Trophoblast cell (in vitro differentiated cells and primary cell): ENCODE measurements around the gene SLAMF6.
A peak's percentile ranks its signal among the peaks of the same experiment; 100 is the strongest.

Experiments
- DNase-seq, 2 donors: peaks; one replicate each; pipeline ENCODE4 v3.0.0-alpha.2; 2016
- H2AFZ ChIP-seq: 2 replicates; pipeline ENCODE4 v1.6.1; 2013; ENCODE audit warnings: low read length, moderate library complexity, mild to moderate bottlenecking; ENCODE audit not compliant: insufficient read depth, poor library complexity
- H2AK5ac ChIP-seq: 2 replicates; pipeline ENCODE4 v1.6.1; 2013; ENCODE audit warnings: mild to moderate bottlenecking, low read length
- H2BK120ac ChIP-seq: 2 replicates; pipeline ENCODE4 v1.6.1; 2013; ENCODE audit warnings: low read length, mild to moderate bottlenecking, moderate library complexity; ENCODE audit not compliant: insufficient read depth, poor library complexity
- H2BK12ac ChIP-seq: 2 replicates; pipeline ENCODE4 v1.6.1; 2013; ENCODE audit warnings: mild to moderate bottlenecking, low read length, moderate library complexity
- H2BK5ac ChIP-seq: 2 replicates; pipeline ENCODE4 v1.6.1; 2013; ENCODE audit warnings: low read length, low read depth, moderate library complexity, mild to moderate bottlenecking; ENCODE audit not compliant: poor library complexity
- H3K14ac ChIP-seq: 2 replicates; pipeline ENCODE4 v1.6.1; 2013; ENCODE audit warnings: mild to moderate bottlenecking, low read length
- H3K18ac ChIP-seq: 2 replicates; pipeline ENCODE4 v1.6.1; 2013; ENCODE audit warnings: mild to moderate bottlenecking, low read length
- H3K23ac ChIP-seq: 2 replicates; pipeline ENCODE4 v1.6.1; 2013; ENCODE audit warnings: low read length
- H3K27ac ChIP-seq: 2 replicates; pipeline ENCODE4 v1.5.1; 2013; ENCODE audit warnings: low read depth, mild to moderate bottlenecking, inconsistent platforms, low read length, moderate library complexity
- H3K27me3 ChIP-seq: 2 replicates; pipeline ENCODE4 v1.6.1; 2013; ENCODE audit warnings: inconsistent platforms, mild to moderate bottlenecking, low read length, moderate library complexity; ENCODE audit not compliant: insufficient read depth
- H3K36me3 ChIP-seq, 2 experiments: 1 replicate in 1 of 2; 2 replicates in 1 of 2; pipeline ENCODE4 v1.6.1; 2013; ENCODE audit warnings: low read length in 2 of 2, mild to moderate bottlenecking in 2 of 2, moderate library complexity in 1 of 2; ENCODE audit not compliant: insufficient read depth in 2 of 2, control insufficient read depth in 1 of 2
- H3K4ac ChIP-seq: 2 replicates; pipeline ENCODE4 v1.6.1; 2013; ENCODE audit warnings: low read depth, mild to moderate bottlenecking, low read length, moderate library complexity
- H3K4me1 ChIP-seq, 2 experiments: 1 replicate in 1 of 2; 2 replicates in 1 of 2; pipeline ENCODE4 v1.6.1; 2013; ENCODE audit warnings: low read length in 2 of 2, mild to moderate bottlenecking in 2 of 2, moderate library complexity in 1 of 2; ENCODE audit not compliant: insufficient read depth in 2 of 2, control insufficient read depth in 1 of 2
- H3K4me2 ChIP-seq: 2 replicates; pipeline ENCODE4 v1.6.1; 2013; ENCODE audit warnings: inconsistent platforms, mild to moderate bottlenecking, low read length, moderate library complexity
- H3K4me3 ChIP-seq: 2 replicates; pipeline ENCODE4 v1.5.1; 2013; ENCODE audit warnings: mild to moderate bottlenecking, low read depth, low read length, inconsistent platforms
- H3K79me1 ChIP-seq: one replicate; pipeline ENCODE4 v1.6.1; 2013; ENCODE audit warnings: low read length
- H3K79me2 ChIP-seq: 2 replicates; pipeline ENCODE4 v1.6.1; 2013; ENCODE audit warnings: low read length, mild to moderate bottlenecking; ENCODE audit not compliant: control insufficient read depth, insufficient read depth, poor library complexity
- H3K9ac ChIP-seq: 2 replicates; pipeline ENCODE4 v1.6.1; 2013; ENCODE audit warnings: mild to moderate bottlenecking, low read length
- H3K9me3 ChIP-seq: 2 replicates; pipeline ENCODE4 v1.6.1; 2013; ENCODE audit warnings: low read depth, mild to moderate bottlenecking, control low read depth, inconsistent platforms, low read length; ENCODE audit not compliant: insufficient read depth
- H4K12ac ChIP-seq: 2 replicates; pipeline ENCODE4 v1.6.1; 2013; ENCODE audit warnings: low read depth, mild to moderate bottlenecking, low read length, moderate library complexity
- H4K8ac ChIP-seq: 2 replicates; pipeline ENCODE4 v1.6.1; 2013; ENCODE audit warnings: low read depth, mild to moderate bottlenecking, low read length, moderate library complexity
- H4K91ac ChIP-seq: one replicate; pipeline ENCODE4 v1.6.1; 2013; ENCODE audit warnings: low read depth, mild to moderate bottlenecking, low read length, moderate library complexity
- WGBS: extraction: QIAGEN DNeasy Blood & Tissue Kit; methylation state at CpG from one replicate; pipeline ENCODE4 v1.1.7; 2013; ENCODE audit warnings: missing lambda C conversion rate; ENCODE audit not compliant: insufficient read length, insufficient coverage; ENCODE audit errors: extremely low coverage; 5-methylcytosine and 5-hydroxymethylcytosine counted together

The SLAMF6 gene

DNA sequence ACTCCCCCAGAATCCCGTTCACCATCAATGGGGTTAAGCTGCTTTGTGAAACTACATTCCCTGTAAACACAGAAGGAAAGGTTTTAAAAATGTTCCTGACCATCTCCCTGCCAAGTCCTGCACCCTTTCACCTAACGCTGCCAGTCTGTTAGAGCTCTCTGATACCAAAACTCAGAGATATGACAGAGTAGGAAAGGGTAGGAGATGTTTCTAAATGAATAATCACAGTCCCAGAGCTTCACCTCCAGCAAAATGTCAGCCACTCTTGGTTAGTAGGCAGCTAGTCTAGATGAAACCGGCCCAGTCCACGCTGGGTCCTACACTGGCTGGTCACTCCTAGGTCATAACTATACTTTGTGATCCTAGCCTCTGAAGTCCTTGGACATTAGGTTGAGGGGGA lies 26.7 kb downstream of the SLAMF6 start:
- no peaks in the 10 kb centered on the region for H3K27me3 ChIP-seq
- H3K18ac ChIP-seq = no peak overlapping the region
- H3K4me3 ChIP-seq = no peak overlapping the region
- H3K4ac ChIP-seq = no peak overlapping the region
- H4K12ac ChIP-seq = no peak overlapping the region
- no peak overlapping the region for H3K23ac ChIP-seq
- H3K9ac ChIP-seq = no peak overlapping the region
- no peaks in the 10 kb centered on the region for H3K36me3 ChIP-seq
- H4K8ac ChIP-seq = no peak overlapping the region
- H2BK12ac ChIP-seq = no peak overlapping the region
- H3K4me2 ChIP-seq = no peak overlapping the region
- no peaks in the 10 kb centered on the region for H3K9me3 ChIP-seq
- H2AFZ ChIP-seq = no peak overlapping the region
- H2BK5ac ChIP-seq = no peak overlapping the region
- no peak overlapping the region for H3K27ac ChIP-seq
- H2AK5ac ChIP-seq = no peak overlapping the region
- no peak for DNase-seq
- no peak overlapping the region for H3K14ac ChIP-seq
- H3K4me1 ChIP-seq = no peaks in the 10 kb centered on the region
- no peak overlapping the region for H4K91ac ChIP-seq
- H2BK120ac ChIP-seq = no peak overlapping the region
- no peaks in the 10 kb centered on the region for H3K79me1 ChIP-seq
- no CpG with 5 or more reads among the region's 4 CpGs for WGBS
- no peaks in the 10 kb centered on the region for H3K79me2 ChIP-seq

DNA sequence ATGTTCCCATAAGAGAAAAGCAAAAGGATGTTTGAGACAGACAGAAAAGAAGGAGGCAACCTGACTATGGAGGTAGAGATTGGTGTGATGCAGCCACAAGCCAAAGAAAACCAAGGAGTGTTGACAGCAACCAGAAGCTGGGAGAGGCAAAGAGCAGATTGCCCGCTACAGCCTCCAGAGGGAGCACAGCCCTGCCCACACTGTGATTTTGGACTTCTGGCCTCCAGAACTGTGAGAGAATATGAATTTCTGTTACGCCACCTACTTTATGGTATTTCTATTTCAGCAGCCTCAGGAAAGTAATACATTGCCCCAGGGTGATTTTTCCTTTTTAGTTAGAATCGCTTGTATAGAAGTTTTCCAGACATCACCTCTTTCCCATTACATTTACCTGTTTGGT lies 28.4 kb downstream of the SLAMF6 start:
- Histone ChIP-seq H3K79me2 (no peaks in the 10 kb centered on the region), H3K36me3 (no peaks in the 10 kb centered on the region), H3K9ac (no peak overlapping the region), H2BK120ac (no peak overlapping the region), H3K4me1 (no peaks in the 10 kb centered on the region), H3K14ac (no peak overlapping the region), H2BK12ac (no peak overlapping the region), H3K4me3 (no peak overlapping the region), H3K27ac (no peak overlapping the region), H3K79me1 (no peaks in the 10 kb centered on the region), H2AFZ (no peak overlapping the region), H3K4ac (no peak overlapping the region), H3K4me2 (no peak overlapping the region), H2BK5ac (no peak overlapping the region), H3K27me3 (no peaks in the 10 kb centered on the region), H4K91ac (no peak overlapping the region), H3K18ac (no peak overlapping the region), H3K9me3 (no peaks in the 10 kb centered on the region), H4K12ac (no peak overlapping the region), H3K23ac (no peak overlapping the region), H2AK5ac (no peak overlapping the region), H4K8ac (no peak overlapping the region)
- no CpG with 5 or more reads among the region's 3 CpGs for WGBS
- DNase-seq = peak; percentile 84 to 94

DNA sequence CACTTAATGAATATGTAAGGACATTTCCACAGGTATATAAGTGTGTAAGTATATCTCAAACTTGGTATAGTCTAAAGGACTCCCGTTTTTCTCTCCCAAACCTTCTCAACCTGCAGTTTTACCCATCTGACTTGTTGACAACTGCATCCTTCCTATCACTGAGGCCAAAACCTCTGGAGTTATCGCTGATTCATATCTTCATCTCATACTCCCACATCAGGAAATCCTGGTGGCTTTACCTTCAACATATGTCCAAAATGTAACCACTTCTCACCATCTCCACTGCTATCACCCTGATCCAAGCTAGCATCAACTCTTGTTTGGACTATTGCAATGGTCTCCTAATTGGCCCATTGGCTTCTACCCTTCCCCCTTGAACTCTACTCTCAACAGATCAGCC lies 30.4 kb downstream of the SLAMF6 start:
- Histone ChIP-seq H3K27ac (no peak overlapping the region), H2AFZ (no peak overlapping the region), H3K79me1 (no peaks in the 10 kb centered on the region), H3K9ac (no peak overlapping the region), H3K27me3 (no peaks in the 10 kb centered on the region), H3K9me3 (no peaks in the 10 kb centered on the region), H4K8ac (no peak overlapping the region), H3K4me2 (no peak overlapping the region), H3K18ac (no peak overlapping the region), H2AK5ac (no peak overlapping the region), H3K4ac (no peak overlapping the region), H4K91ac (no peak overlapping the region), H3K23ac (no peak overlapping the region), H3K14ac (no peak overlapping the region), H3K4me1 (no peaks in the 10 kb centered on the region), H2BK120ac (no peak overlapping the region), H4K12ac (no peak overlapping the region), H3K79me2 (no peaks in the 10 kb centered on the region), H3K36me3 (no peaks in the 10 kb centered on the region), H3K4me3 (no peak overlapping the region), H2BK5ac (no peak overlapping the region), H2BK12ac (no peak overlapping the region)
- no peak for DNase-seq
- no CpG with 5 or more reads among the region's 2 CpGs for WGBS

DNA sequence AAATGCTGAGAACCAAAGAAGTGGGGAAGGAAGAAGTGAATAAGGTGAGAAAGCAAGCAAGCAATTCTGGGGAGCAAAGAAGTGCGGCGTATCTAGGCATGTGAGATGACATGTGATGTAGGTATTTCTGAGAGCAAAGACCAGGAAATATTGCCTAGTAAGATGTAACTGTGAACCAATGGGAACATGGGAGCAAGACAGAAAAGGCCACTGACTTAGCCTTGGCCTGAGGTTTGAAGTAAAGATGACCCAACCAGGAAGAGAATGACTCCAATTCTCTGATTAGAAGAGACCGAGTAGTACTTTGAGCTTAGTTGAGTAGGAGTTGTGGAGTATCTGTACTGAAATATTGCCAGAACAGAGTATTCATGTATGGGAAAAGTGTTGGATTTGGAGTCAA lies 31.1 kb downstream of the SLAMF6 start:
- H2AK5ac ChIP-seq = no peak overlapping the region

More for the DNA sequence above, 31.1 kb downstream of the SLAMF6 start:
- Histone ChIP-seq H3K27ac (no peak overlapping the region), H3K36me3 (no peaks in the 10 kb centered on the region), H4K8ac (no peak overlapping the region), H4K12ac (no peak overlapping the region), H3K79me2 (no peaks in the 10 kb centered on the region), H3K9ac (no peak overlapping the region), H3K27me3 (no peaks in the 10 kb centered on the region), H3K14ac (no peak overlapping the region), H3K4me1 (no peaks in the 10 kb centered on the region), H2BK120ac (no peak overlapping the region), H3K4ac (no peak overlapping the region), H3K18ac (no peak overlapping the region), H3K9me3 (no peaks in the 10 kb centered on the region), H3K4me2 (no peak overlapping the region), H2BK12ac (no peak overlapping the region), H3K4me3 (no peak overlapping the region), H2AFZ (no peak overlapping the region), H3K79me1 (no peaks in the 10 kb centered on the region), H3K23ac (no peak overlapping the region), H4K91ac (no peak overlapping the region), H2BK5ac (no peak overlapping the region)
- no peak for DNase-seq
- WGBS = no CpG with 5 or more reads among the region's 3 CpGs
